ENCODE results near the gene SH2D5. TPM values are rescaled to one million over a fixed set of nuclear protein-coding genes. Genes with fewer than 3 reads are reported as not detected.
"Not testable (repeated sequence)": the region's sequence is repeated elsewhere in the genome, so short reads cannot be mapped to it uniquely, and the experiment has no call there.

SH2D5 gene
- total and polyA plus RNA-seq, 2 donors = 0.14 to 1.4 TPM

- no peak overlapping the region for H3K4me3 ChIP-seq (ENCODE audit: low read length in 2 of 2)
- 48% methylated on average over 24 of the region's 24 CpGs for WGBS
- H3K9me3 ChIP-seq (ENCODE audit: control insufficient read depth in 2 of 2, insufficient read depth in 1 of 2, low read length in 1 of 2) = no peaks in the 10 kb centered on the region
- DNase-seq (ENCODE audit: low read depth in 6 of 9, low spot score in 9 of 9) = peak in 1 of 9 donors; percentile 43
- H3K27ac ChIP-seq (ENCODE audit: low read depth in 1 of 2, low read length in 1 of 2) = no peak overlapping the region
- no peaks in the 10 kb centered on the region for H3K36me3 ChIP-seq (ENCODE audit: control insufficient read depth in 2 of 2, insufficient read depth in 2 of 2, low read length in 1 of 2)
- H3K27me3 ChIP-seq (ENCODE audit: control insufficient read depth in 2 of 2, insufficient read depth in 1 of 2, low read length in 1 of 2) = no peaks in the 10 kb centered on the region
- peaks cover 0 to 8% of the 10 kb centered on the region in 2 donors for H3K4me1 ChIP-seq (ENCODE audit: control insufficient read depth in 2 of 2, insufficient read depth in 2 of 2, low read length in 2 of 2)
These were observed 49.8 kb downstream of the SH2D5 start for GRCh38 chr1:20682571-20683236.

GRCh38 chr1:20681999-20682398, 50.5 kb downstream of the SH2D5 start:
- Histone ChIP-seq H3K27ac (ENCODE audit: low read depth in 1 of 2, low read length in 1 of 2) (no peak overlapping the region), H3K9me3 (ENCODE audit: control insufficient read depth in 2 of 2, insufficient read depth in 1 of 2, low read length in 1 of 2) (no peaks in the 10 kb centered on the region), H3K36me3 (ENCODE audit: control insufficient read depth in 2 of 2, insufficient read depth in 2 of 2, low read length in 1 of 2) (no peaks in the 10 kb centered on the region), H3K27me3 (ENCODE audit: control insufficient read depth in 2 of 2, insufficient read depth in 1 of 2, low read length in 1 of 2) (no peaks in the 10 kb centered on the region), H3K4me1 (ENCODE audit: control insufficient read depth in 2 of 2, insufficient read depth in 2 of 2, low read length in 2 of 2) (peaks cover 0 to 8% of the 10 kb centered on the region in 2 donors), H3K4me3 (ENCODE audit: low read length in 2 of 2) (no peak overlapping the region)
- no peak for DNase-seq (ENCODE audit: low read depth in 6 of 9, low spot score in 9 of 9)
- WGBS = 97% methylated on average over 9 of the region's 9 CpGs

DNA sequence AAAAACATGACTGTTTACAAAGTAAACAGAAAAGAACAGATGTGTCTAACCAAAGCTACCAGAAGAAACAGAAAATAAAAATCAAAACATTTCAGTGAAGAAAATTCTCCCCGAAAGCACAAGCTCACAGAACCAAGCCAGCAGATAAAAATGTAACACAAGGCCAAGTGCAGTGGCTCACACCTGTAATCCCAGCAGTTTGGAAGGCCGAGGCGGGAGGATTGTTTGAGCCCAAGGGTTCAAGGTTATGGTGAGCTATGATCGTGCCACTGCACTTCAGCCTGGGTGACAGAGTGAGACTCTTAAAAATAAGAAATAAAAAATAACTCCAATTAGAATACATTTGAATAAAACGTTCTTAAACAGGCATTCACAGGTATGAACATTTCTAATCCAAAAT, 52.2 kb downstream of the SH2D5 start:
- Histone ChIP-seq H3K4me1 (ENCODE audit: control insufficient read depth in 2 of 2, insufficient read depth in 2 of 2, low read length in 2 of 2) (peaks cover 0 to 8% of the 10 kb centered on the region in 2 donors), H3K36me3 (ENCODE audit: control insufficient read depth in 2 of 2, insufficient read depth in 2 of 2, low read length in 1 of 2) (no peaks in the 10 kb centered on the region), H3K27me3 (ENCODE audit: control insufficient read depth in 2 of 2, insufficient read depth in 1 of 2, low read length in 1 of 2) (no peaks in the 10 kb centered on the region), H3K27ac (ENCODE audit: low read depth in 1 of 2, low read length in 1 of 2) (no peak overlapping the region), H3K9me3 (ENCODE audit: control insufficient read depth in 2 of 2, insufficient read depth in 1 of 2, low read length in 1 of 2) (no peaks in the 10 kb centered on the region), H3K4me3 (ENCODE audit: low read length in 2 of 2) (no peak overlapping the region)
- over 99% methylated on average over 5 of the region's 5 CpGs for WGBS
- no peak for DNase-seq (ENCODE audit: low read depth in 6 of 9, low spot score in 9 of 9)

GRCh38 chr1:20678599-20678998, 53.9 kb downstream of the SH2D5 start:
- H3K9me3 ChIP-seq (ENCODE audit: control insufficient read depth in 2 of 2, insufficient read depth in 1 of 2, low read length in 1 of 2) = no peaks in the 10 kb centered on the region
- H3K4me1 ChIP-seq (ENCODE audit: control insufficient read depth in 2 of 2, insufficient read depth in 2 of 2, low read length in 2 of 2) = peaks cover 0 to 8% of the 10 kb centered on the region in 2 donors
- DNase-seq (ENCODE audit: low read depth in 6 of 9, low spot score in 9 of 9) = peak in 1 of 9 donors; percentile 22
- no peak overlapping the region for H3K4me3 ChIP-seq (ENCODE audit: low read length in 2 of 2)
- H3K36me3 ChIP-seq (ENCODE audit: control insufficient read depth in 2 of 2, insufficient read depth in 2 of 2, low read length in 1 of 2) = no peaks in the 10 kb centered on the region
- 40% methylated on average over 6 of the region's 6 CpGs for WGBS
- no peak overlapping the region for H3K27ac ChIP-seq (ENCODE audit: low read depth in 1 of 2, low read length in 1 of 2)
- no peaks in the 10 kb centered on the region for H3K27me3 ChIP-seq (ENCODE audit: control insufficient read depth in 2 of 2, insufficient read depth in 1 of 2, low read length in 1 of 2)

- H3K9me3 ChIP-seq (ENCODE audit: control insufficient read depth in 2 of 2, insufficient read depth in 1 of 2, low read length in 1 of 2); H3K4me3 ChIP-seq (ENCODE audit: low read length in 2 of 2); DNase-seq (ENCODE audit: low read depth in 6 of 9, low spot score in 9 of 9); H3K36me3 ChIP-seq (ENCODE audit: control insufficient read depth in 2 of 2, insufficient read depth in 2 of 2, low read length in 1 of 2); H3K27ac ChIP-seq (ENCODE audit: low read depth in 1 of 2, low read length in 1 of 2); H3K27me3 ChIP-seq (ENCODE audit: control insufficient read depth in 2 of 2, insufficient read depth in 1 of 2, low read length in 1 of 2); H3K4me1 ChIP-seq (ENCODE audit: control insufficient read depth in 2 of 2, insufficient read depth in 2 of 2, low read length in 2 of 2): not testable (repeated sequence)
- WGBS = 94% methylated on average over 11 of the region's 11 CpGs
These were observed 58.9 kb downstream of the SH2D5 start for GRCh38 chr1:20673626-20674025.

DNA sequence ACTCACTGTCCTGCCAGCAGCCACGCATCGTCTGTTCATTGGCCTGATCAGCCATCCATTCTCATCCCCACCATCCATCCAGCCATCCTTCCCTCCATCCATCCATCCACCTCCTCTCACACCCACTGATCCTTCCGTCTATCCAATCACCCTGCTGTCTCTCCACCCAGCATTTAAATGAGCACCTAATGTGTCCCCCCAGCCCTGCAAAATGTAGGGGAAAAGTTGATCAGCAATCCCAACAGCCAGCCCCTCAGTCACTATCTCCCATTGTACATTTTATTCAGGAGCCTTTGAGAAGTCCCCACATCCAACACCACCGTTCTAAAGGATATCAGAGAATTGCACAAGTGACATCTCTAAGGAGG, 60.3 kb downstream of the SH2D5 start:
- Histone ChIP-seq H3K4me1 (ENCODE audit: control insufficient read depth in 2 of 2, insufficient read depth in 2 of 2, low read length in 2 of 2) (no peaks in the 10 kb centered on the region), H3K27ac (ENCODE audit: low read depth in 1 of 2, low read length in 1 of 2) (no peak overlapping the region), H3K27me3 (ENCODE audit: control insufficient read depth in 2 of 2, insufficient read depth in 1 of 2, low read length in 1 of 2) (no peaks in the 10 kb centered on the region), H3K4me3 (ENCODE audit: low read length in 2 of 2) (no peak overlapping the region), H3K9me3 (ENCODE audit: control insufficient read depth in 2 of 2, insufficient read depth in 1 of 2, low read length in 1 of 2) (no peaks in the 10 kb centered on the region), H3K36me3 (ENCODE audit: control insufficient read depth in 2 of 2, insufficient read depth in 2 of 2, low read length in 1 of 2) (no peaks in the 10 kb centered on the region)
- 98% methylated on average over 4 of the region's 4 CpGs for WGBS
- no peak for DNase-seq (ENCODE audit: low read depth in 6 of 9, low spot score in 9 of 9)

DNA sequence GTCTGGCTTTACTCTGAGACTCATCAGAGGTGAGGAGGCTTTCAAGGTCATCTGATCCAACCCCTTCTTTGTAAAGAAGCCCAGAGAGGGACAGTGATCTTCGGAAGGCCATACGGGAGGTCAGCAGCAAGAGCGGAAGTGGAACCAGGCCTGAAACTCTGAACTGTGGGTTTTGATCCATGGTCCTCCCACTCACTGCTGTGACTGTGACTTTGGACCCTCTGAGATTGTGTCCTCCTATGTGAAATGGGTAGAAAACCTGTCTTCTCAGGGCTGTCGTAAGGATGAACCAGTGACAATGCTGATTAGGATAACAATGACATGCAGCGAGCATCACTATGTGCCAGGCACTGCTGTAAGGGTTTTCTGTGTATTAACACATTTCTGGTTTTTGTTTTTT, 61.6 kb downstream of the SH2D5 start:
- Histone ChIP-seq H3K4me3 (ENCODE audit: low read length in 2 of 2) (no peak overlapping the region), H3K27ac (ENCODE audit: low read depth in 1 of 2, low read length in 1 of 2) (no peak overlapping the region), H3K4me1 (ENCODE audit: control insufficient read depth in 2 of 2, insufficient read depth in 2 of 2, low read length in 2 of 2) (no peaks in the 10 kb centered on the region), H3K36me3 (ENCODE audit: control insufficient read depth in 2 of 2, insufficient read depth in 2 of 2, low read length in 1 of 2) (no peaks in the 10 kb centered on the region), H3K27me3 (ENCODE audit: control insufficient read depth in 2 of 2, insufficient read depth in 1 of 2, low read length in 1 of 2) (no peaks in the 10 kb centered on the region), H3K9me3 (ENCODE audit: control insufficient read depth in 2 of 2, insufficient read depth in 1 of 2, low read length in 1 of 2) (no peaks in the 10 kb centered on the region)
- no peak for DNase-seq (ENCODE audit: low read depth in 6 of 9, low spot score in 9 of 9)
- WGBS = 97% methylated on average over 5 of the region's 5 CpGs

Other genes starting within 250 kb of the SH2D5 start
- 0.42 TPM for gene CAMK2N1, start 246.5 kb downstream of the SH2D5 start, total RNA-seq
- 11.1 TPM for gene CAMK2N1, start 246.5 kb downstream of the SH2D5 start, polyA plus RNA-seq
- gene MUL1, start 224.6 kb downstream of the SH2D5 start, total RNA-seq = 14.5 TPM
- gene MUL1, start 224.6 kb downstream of the SH2D5 start, polyA plus RNA-seq = 9.3 TPM
- gene FAM43B, start 180.1 kb downstream of the SH2D5 start, total RNA-seq = 0.09 TPM
- 0.32 TPM for gene FAM43B, start 180.1 kb downstream of the SH2D5 start, polyA plus RNA-seq
- 0.33 TPM for gene CDA, start 143.6 kb downstream of the SH2D5 start, total RNA-seq
- 2.8 TPM for gene CDA, start 143.6 kb downstream of the SH2D5 start, polyA plus RNA-seq
- gene PINK1, start 99.2 kb downstream of the SH2D5 start, total RNA-seq = 16.6 TPM
- 51.7 TPM for gene PINK1, start 99.2 kb downstream of the SH2D5 start, polyA plus RNA-seq
- gene DDOST, start 71.3 kb downstream of the SH2D5 start, total RNA-seq = 121 TPM
- 93.0 TPM for gene DDOST, start 71.3 kb downstream of the SH2D5 start, polyA plus RNA-seq
- gene KIF17, start 14.7 kb downstream of the SH2D5 start, total RNA-seq = 0.85 TPM
- 1.0 TPM for gene KIF17, start 14.7 kb downstream of the SH2D5 start, polyA plus RNA-seq
- 172 TPM for gene HP1BP3, start 54.6 kb upstream of the SH2D5 start, total RNA-seq
- gene HP1BP3, start 54.6 kb upstream of the SH2D5 start, polyA plus RNA-seq = 123 TPM